HG02642 (cell line): Measurements from ENCODE around the gene CDH19.
"Not testable (repeated sequence)": the region's sequence is repeated elsewhere in the genome, so short reads cannot be mapped to it uniquely, and the experiment has no call there.

Experiments used
- ATAC-seq: cut with Tn5 transposase; IDR thresholded peaks from one replicate; pipeline ENCODE4 v1.9.1; 2021; ENCODE audit warnings: mild to moderate bottlenecking; ENCODE audit not compliant: unreplicated experiment, poor library complexity

CDH19 gene

GRCh38 chr18:66473882-66474281 is 130.0 kb downstream of the CDH19 start:
- ATAC-seq: no peak

- not testable (repeated sequence) for ATAC-seq
Observed at GRCh38 chr18:66466184-66466583, 137.7 kb downstream of the CDH19 start.

- no peak for ATAC-seq
Observed at GRCh38 chr18:66461344-66461743, 142.5 kb downstream of the CDH19 start.

GRCh38 chr18:66457245-66457644 is 146.6 kb downstream of the CDH19 start:
- ATAC-seq: no peak
